ENCODE results near the gene PLCXD3.

DNA sequence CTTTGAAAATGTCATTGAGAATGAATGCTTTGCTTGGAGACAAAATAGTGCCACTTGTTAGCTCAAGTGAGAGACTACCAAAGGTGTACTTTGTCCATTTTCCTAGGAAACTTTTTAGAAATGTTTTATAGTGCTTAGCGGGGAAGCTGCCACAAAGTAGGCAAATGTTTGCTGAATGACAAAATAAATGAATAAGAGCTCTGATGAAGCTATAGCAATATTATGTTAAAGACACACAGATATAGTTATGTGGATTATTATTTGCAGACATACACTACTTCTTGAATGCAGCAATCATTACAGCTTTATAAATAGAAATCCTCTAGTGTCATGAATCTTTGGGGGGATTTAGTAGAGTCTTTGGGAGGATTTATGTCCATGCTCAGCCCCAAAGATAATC lies 204.4 kb downstream of the PLCXD3 start:
- TF ChIP-seq, protein P1, sequence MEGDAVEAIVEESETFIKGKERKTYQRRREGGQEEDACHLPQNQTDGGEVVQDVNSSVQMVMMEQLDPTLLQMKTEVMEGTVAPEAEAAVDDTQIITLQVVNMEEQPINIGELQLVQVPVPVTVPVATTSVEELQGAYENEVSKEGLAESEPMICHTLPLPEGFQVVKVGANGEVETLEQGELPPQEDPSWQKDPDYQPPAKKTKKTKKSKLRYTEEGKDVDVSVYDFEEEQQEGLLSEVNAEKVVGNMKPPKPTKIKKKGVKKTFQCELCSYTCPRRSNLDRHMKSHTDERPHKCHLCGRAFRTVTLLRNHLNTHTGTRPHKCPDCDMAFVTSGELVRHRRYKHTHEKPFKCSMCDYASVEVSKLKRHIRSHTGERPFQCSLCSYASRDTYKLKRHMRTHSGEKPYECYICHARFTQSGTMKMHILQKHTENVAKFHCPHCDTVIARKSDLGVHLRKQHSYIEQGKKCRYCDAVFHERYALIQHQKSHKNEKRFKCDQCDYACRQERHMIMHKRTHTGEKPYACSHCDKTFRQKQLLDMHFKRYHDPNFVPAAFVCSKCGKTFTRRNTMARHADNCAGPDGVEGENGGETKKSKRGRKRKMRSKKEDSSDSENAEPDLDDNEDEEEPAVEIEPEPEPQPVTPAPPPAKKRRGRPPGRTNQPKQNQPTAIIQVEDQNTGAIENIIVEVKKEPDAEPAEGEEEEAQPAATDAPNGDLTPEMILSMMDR (IDR thresholded peaks at IDR 0.05), result no peak
- TF ChIP-seq POLR2A (IDR thresholded peaks at IDR 0.05), result no peak
